ENCODE measurements around the gene CCDC138. TPM values are rescaled to one million over a fixed set of nuclear protein-coding genes. Genes with fewer than 3 reads are reported as not detected.

CCDC138 gene
- total RNA-seq, 2 experiments from 2014 or later: 14.3 to 15.3 TPM

DNA sequence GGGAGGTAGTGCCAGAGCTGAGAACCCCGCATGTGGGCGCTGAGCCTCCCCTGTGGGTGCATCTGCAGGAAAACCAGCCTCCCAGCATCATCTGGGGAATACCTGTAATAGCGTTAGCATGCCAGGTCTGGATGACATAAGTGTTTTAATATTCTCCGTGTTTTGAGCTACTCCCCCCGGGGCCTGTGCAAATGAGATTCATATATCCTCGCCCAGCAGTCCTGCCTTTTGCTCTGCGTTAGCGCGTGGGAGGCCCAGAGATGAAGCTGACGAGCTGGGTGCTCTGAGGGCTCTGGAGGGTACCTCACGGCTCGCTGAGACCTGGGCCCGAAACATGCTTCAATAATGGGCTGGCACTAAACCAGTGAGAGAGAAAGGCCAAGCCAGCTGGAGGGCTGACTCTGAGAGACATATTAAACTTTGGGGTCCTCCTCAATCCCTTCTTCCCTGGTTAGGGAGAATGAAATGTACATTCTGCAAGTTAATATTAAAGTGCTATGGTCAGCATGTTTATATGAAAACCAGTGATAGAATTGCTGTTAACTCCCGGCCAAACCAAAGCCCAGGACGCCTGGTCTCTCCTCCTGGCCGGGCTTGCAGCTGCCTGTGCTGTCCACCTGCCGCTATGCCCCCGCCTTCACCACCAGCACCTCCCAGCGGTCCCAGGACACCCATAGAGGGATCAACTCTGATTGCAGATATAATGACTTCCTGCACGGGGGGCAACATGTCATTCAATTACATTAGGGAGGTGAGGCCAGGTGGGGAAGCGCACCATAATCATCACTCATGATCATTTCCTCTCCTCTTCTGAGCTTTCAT lies 125.4 kb downstream of the CCDC138 start:
- ATAC-seq (no peak), DNase-seq (no peak)
- ChIA-PET POLR2A (no interaction called here), CTCF (interaction anchor here (0.7 to 1.7 kb wide), 4 partner anchors 17 to 1240 kb away, joined by 3 read pairs; no protein-coding TSS in a partner anchor)
- H3K4me1 Mint-ChIP-seq: peaks cover 3% of the 10 kb centered on the region
- H3K36me3 Mint-ChIP-seq (ENCODE audit: low read depth): peaks cover 2% of the 10 kb centered on the region
- no peaks in the 10 kb centered on the region for H3K9me3 Mint-ChIP-seq (ENCODE audit: low read depth)
- intact Hi-C loops (cut with DNase I, micrococcal nuclease): no loop called here
- no peak overlapping the region for H3K4me3 Mint-ChIP-seq
- no peaks in the 10 kb centered on the region for H3K27me3 Mint-ChIP-seq
- no peak overlapping the region for H3K27ac Mint-ChIP-seq

DNA sequence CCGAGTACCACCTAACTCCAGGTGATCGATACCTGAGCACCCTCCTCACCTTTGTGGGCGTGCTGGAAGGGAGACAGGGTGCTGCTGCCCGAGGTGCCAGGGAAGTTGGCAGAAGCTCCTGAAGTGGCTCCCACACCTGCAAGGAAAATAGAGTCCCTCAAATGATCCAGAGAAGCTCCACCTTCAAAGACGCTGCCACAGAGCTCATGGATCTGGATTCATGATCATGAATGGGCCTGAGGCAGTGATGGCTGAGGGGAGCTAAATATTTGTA lies 126.0 kb downstream of the CCDC138 start:
- ChIA-PET CTCF (interaction anchor here (1.2 to 1.7 kb wide), 2 partner anchors 16 to 18 kb away, joined by 3 read pairs; no protein-coding TSS in a partner anchor), POLR2A (no interaction called here)
- no peak for DNase-seq
- ATAC-seq: no peak
- Mint-ChIP-seq H3K4me3 (no peak overlapping the region), H3K9me3 (ENCODE audit: low read depth) (no peaks in the 10 kb centered on the region), H3K27ac (no peak overlapping the region), H3K27me3 (no peaks in the 10 kb centered on the region), H3K36me3 (ENCODE audit: low read depth) (peaks cover 2% of the 10 kb centered on the region), H3K4me1 (peaks cover 3% of the 10 kb centered on the region)
- intact Hi-C loops (cut with DNase I, micrococcal nuclease): no loop called here

DNA sequence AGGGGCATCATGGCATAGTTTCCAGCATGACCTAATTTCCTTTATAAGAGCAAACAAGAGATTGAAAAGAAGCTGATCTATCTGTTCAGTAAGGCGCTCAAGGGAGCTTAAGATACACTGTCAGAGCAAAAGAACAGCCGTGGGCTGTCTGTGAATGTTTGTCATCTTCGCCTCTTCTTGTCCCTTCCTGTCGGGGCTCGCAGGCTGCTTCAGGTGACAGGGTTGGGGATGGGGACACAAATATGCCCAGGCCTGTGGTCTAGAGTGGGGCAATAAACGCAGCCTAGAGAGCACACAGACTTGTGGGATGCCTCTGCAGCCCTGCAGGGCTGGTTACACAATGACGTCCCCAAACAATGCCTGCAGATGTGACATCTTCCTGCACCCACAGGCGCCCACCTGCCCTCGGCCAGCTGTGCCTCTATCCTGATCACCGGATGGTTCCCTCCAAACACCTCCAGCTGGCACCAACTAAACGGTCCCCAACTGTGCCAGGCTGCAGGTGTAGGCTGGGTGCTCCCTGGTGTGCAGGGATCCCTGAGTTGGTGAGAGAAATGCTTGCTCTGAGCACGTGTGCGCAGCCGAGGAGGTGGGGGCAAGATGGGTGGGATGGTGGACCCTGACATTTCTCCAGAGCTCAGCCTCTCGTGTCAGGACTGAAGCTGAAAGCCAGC lies 129.7 kb downstream of the CCDC138 start:
- CTCF ChIA-PET: interaction anchor here (0.6 to 1.7 kb wide), 4 partner anchors 12 to 72 kb away, joined by 3 to 10 read pairs (median 4); no protein-coding TSS in a partner anchor
- intact Hi-C loops (cut with DNase I, micrococcal nuclease): no loop called here
- Mint-ChIP-seq H3K9me3 (ENCODE audit: low read depth) (no peaks in the 10 kb centered on the region), H3K4me1 (peaks cover 3% of the 10 kb centered on the region), H3K27ac (no peak overlapping the region), H3K4me3 (no peak overlapping the region), H3K36me3 (ENCODE audit: low read depth) (peaks cover under 1% of the 10 kb centered on the region), H3K27me3 (no peaks in the 10 kb centered on the region)
- POLR2A ChIA-PET: no interaction called here
- ATAC-seq: no peak
- no peak for DNase-seq

DNA sequence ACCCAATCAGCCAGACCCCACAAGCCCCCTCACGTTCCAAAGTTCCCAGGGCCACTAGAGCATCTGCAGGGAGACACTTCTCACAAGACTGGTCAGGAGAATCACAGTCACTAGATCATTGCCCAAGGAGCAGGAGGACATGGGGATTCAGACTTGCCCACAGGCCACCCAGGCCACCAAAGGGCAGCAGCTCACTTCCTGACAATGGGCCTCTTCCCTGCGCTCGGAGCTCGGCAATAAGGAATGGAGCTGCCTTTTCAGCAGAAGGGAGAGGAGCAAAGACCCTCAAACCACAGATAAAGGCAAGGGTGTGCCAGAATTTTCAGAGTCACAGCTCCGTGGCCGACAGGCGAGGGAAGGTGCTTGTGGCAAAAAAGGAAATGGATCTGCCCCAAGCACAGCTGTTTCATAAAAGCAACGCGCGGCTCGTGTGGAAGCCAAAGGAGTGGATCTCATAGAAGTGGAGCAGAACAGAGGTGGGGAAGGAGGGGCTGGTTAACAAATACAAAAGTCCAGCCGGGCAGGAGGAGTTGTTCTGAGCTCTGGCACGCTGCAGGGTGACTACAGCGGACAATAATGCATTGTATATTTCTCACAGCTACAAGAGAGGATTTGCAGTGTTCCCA lies 130.3 kb downstream of the CCDC138 start:
- no peaks in the 10 kb centered on the region for H3K36me3 Mint-ChIP-seq (ENCODE audit: low read depth)
- no peak overlapping the region for H3K4me3 Mint-ChIP-seq
- no peaks in the 10 kb centered on the region for H3K27me3 Mint-ChIP-seq
- ChIA-PET POLR2A (no interaction called here), CTCF (interaction anchor here (0.9 to 1.7 kb wide), 2 partner anchors 12 to 72 kb away, joined by 4 to 10 read pairs; no protein-coding TSS in a partner anchor)
- DNase-seq (no peak), ATAC-seq (no peak)
- no peaks in the 10 kb centered on the region for H3K9me3 Mint-ChIP-seq (ENCODE audit: low read depth)
- H3K27ac Mint-ChIP-seq: no peak overlapping the region
- intact Hi-C loops (cut with DNase I, micrococcal nuclease): no loop called here
- H3K4me1 Mint-ChIP-seq: peaks cover 3% of the 10 kb centered on the region

DNA sequence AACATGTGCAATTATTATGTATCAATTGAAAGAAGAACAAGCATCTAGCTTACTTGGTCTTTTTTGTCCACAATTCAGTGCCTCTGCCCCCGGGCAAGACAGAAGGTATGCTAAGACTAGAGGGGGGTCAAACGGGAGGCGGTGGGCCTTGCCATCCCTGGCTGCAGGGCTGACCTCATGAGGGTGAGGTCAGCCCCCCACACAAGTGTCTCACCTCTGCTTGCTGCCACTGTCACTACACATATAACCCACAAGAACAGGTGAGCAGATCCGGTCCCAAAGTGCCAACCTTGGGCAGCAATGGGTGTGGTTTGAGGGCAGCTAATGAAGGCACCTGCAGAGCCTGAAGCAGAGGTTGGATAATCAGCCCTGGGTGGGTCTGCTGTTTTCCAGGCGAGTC lies 131.0 kb downstream of the CCDC138 start:
- Mint-ChIP-seq H3K27me3 (no peaks in the 10 kb centered on the region), H3K27ac (no peak overlapping the region), H3K9me3 (ENCODE audit: low read depth) (no peaks in the 10 kb centered on the region), H3K4me1 (peaks cover 3% of the 10 kb centered on the region), H3K4me3 (no peak overlapping the region), H3K36me3 (ENCODE audit: low read depth) (no peaks in the 10 kb centered on the region)
- DNase-seq: no peak
- intact Hi-C loops (cut with DNase I, micrococcal nuclease): no loop called here
- ChIA-PET CTCF (no interaction called here), POLR2A (no interaction called here)
- ATAC-seq: no peak

DNA sequence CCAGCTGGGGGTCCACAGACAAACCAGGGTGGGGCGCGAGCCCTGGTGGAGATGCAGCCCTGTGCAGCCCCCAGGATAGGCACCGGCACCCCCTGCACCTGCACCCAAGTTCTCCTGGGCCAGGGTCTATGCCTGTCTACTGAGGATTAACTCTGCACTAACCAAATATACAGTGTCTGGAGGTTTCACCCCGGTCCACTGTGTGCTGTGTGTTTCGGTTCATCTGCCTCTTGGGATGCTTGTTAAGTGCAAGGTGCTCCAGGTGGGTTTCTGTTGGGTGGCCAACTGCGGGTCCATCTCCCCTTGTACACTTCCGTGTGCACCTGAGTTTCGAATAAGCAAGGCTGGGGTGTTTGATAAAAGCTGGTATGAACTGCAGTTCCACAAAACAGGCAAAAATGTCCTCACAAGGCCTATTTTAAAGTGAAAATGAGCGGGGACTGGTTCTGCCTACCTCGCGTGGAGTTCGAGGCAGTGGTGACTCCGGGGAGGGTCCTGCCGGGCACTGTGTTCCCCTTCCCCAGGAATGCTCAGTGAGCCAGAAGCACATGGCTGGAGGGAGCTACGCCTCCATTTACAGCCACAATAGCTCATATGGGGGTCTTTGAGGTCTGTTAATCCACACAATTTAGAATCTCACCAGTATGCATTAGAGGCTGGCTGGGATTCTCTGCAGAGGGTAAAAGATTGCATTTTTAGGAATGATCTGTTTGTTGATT lies 131.7 kb downstream of the CCDC138 start:
- DNase-seq: no peak
- ATAC-seq: no peak
- Mint-ChIP-seq H3K9me3 (ENCODE audit: low read depth) (no peaks in the 10 kb centered on the region), H3K4me1 (peaks cover 3% of the 10 kb centered on the region), H3K27ac (no peak overlapping the region), H3K36me3 (ENCODE audit: low read depth) (no peaks in the 10 kb centered on the region), H3K27me3 (no peaks in the 10 kb centered on the region), H3K4me3 (no peak overlapping the region)
- intact Hi-C loops (cut with DNase I, micrococcal nuclease): no loop called here
- ChIA-PET POLR2A (no interaction called here), CTCF (interaction anchor here (1.8 kb wide), 1 partner anchor 9 kb away, joined by 5 read pairs; no protein-coding TSS in a partner anchor)

DNA sequence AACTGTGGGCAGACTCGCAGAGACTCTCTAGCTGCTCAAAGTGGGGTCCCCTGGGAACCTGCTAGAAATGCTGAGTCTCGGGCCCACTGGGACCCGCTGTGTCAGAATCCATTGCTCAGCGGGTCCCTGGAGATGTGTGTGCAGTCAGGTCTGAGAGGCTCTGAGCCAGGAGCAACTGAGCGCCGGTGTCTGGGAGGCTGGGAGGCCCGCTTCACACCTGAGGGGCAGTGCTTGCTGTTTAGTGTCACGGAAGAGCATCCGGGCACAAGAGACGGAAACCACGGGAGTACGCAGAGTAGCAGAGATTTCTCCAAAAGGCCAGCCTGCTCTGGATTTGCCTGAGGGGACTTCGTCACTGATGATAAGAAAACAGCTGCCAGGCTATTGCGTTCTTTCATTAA lies 132.4 kb downstream of the CCDC138 start:
- ChIA-PET POLR2A (no interaction called here), CTCF (interaction anchor here (1.8 kb wide), 1 partner anchor 9 kb away, joined by 5 read pairs; no protein-coding TSS in a partner anchor)
- Mint-ChIP-seq H3K36me3 (ENCODE audit: low read depth) (no peaks in the 10 kb centered on the region), H3K27me3 (no peaks in the 10 kb centered on the region), H3K9me3 (ENCODE audit: low read depth) (no peaks in the 10 kb centered on the region), H3K4me1 (peaks cover 3% of the 10 kb centered on the region), H3K27ac (no peak overlapping the region), H3K4me3 (no peak overlapping the region)
- no peak for ATAC-seq
- DNase-seq: no peak
- intact Hi-C loops (cut with DNase I, micrococcal nuclease): no loop called here

DNA sequence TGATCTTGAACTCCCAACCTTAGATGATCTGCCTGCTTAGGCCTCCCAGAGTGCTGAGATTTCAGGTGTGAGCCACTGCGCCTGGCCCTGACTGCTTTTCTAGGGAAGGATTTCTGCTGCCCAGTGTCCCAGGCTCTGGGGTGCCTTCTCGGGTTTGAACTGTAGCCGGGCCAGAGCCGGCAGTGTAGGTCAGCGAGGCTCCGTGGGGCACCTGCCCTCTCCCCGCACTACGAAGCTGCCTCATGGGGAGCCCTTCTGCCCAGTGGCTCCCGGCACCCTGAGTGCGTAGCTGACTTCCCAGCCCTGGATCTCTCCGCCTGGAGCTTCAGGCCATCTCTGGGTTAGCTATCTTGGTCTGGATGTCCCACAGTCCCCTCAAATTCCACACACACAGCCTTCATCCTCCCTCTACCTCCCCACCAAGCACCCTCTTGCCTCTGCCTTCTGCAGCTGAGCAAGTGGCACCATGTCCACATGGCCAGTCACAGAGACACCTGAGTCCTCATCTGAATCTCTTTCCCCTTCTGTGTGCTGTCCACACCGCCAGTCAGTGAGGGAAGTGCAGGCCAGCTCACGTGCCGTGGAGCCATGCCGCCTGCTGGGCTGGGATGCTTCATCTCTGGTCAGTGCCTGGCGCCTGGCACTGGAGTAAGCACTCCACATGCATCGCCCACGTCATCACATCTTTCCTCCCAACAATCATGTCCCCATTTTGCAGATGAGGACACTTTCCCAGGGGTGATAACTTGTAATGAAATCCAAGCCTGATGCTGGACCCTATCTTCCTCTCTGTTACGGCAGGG lies 133.2 kb downstream of the CCDC138 start:
- H3K4me1 Mint-ChIP-seq: no peaks in the 10 kb centered on the region
- intact Hi-C loops (cut with DNase I, micrococcal nuclease): no loop called here
- no peak for DNase-seq
- H3K27me3 Mint-ChIP-seq: no peaks in the 10 kb centered on the region
- no peaks in the 10 kb centered on the region for H3K36me3 Mint-ChIP-seq (ENCODE audit: low read depth)
- no peak for ATAC-seq
- H3K9me3 Mint-ChIP-seq (ENCODE audit: low read depth): no peaks in the 10 kb centered on the region
- no peak overlapping the region for H3K4me3 Mint-ChIP-seq
- ChIA-PET CTCF (interaction anchor here (1.8 kb wide), 1 partner anchor 8 kb away, joined by 5 read pairs; no protein-coding TSS in a partner anchor), POLR2A (no interaction called here)
- H3K27ac Mint-ChIP-seq: no peak overlapping the region

DNA sequence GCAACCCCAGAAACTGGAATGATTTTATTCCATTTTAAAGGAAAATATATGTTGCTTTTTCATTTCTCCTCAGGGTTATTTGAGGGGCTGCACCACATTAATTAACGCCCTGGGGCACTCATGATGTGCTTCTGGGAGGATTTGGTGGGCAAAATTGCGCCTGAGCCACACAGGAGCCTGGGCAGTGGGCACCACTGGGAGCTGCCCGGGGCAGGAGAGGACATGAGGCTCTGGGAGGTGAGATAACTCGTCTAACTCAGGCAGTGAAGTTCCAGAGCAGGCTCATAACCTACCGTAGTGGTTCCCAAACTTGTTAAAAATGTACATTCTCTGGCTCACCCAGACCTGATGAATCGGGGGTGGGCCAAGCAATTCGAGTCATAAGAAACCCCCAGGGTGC lies 134.1 kb downstream of the CCDC138 start:
- no peaks in the 10 kb centered on the region for H3K4me1 Mint-ChIP-seq
- H3K9me3 Mint-ChIP-seq (ENCODE audit: low read depth): no peaks in the 10 kb centered on the region
- H3K36me3 Mint-ChIP-seq (ENCODE audit: low read depth): no peaks in the 10 kb centered on the region
- H3K4me3 Mint-ChIP-seq: no peak overlapping the region
- ChIA-PET POLR2A (no interaction called here), CTCF (no interaction called here)
- ATAC-seq (no peak), DNase-seq (no peak)
- intact Hi-C loops (cut with DNase I, micrococcal nuclease): no loop called here
- H3K27ac Mint-ChIP-seq: no peak overlapping the region
- no peaks in the 10 kb centered on the region for H3K27me3 Mint-ChIP-seq

DNA sequence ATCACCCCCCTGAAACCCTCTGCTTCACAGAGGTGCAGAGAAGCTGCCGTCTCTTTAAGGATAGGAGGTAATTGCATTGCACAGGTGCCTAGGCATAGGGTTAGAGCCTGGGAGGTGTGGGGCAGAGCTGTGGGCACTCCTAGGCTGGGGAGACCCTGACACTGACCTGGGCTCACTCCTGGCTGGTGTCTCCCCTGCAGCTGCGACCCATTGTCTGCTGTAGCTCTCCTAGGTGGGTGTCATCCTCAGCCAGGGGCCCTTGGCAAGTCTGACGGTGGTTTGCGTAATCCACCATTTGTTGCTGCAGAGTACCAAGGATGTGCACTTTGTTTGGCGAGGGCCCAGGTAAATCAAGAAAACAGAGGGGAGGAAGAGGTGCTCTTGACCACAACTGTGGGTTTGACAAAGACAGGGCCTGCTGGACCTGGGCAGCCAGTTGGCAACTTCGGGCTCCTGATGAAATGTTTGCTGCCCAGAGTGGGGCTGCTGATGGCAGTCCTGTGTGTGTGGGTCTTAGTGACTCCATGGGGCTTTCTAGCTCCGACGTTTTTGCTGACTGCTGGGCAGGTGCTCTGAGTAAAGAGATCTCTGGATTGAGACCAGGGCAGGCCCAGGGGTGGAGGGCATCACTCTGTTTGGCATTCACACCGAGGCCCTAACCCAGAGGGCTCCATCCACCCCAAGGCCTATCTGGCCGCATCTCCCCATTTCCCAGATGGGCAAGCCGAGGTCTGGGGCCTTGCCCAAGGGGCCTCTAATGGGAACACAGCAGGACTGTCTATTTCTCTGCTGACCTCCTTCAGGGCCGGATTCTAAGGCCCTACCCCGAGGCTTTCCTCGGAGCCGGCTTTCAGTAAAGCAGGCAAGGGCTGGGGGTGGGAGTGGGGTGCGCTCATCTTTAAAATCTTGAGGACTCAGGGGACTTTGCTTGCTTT lies 134.8 kb downstream of the CCDC138 start:
- CTCF ChIA-PET: interaction anchor here (0.5 to 0.6 kb wide), 2 partner anchors 82 to 727 kb away, joined by 3 read pairs; no protein-coding TSS in a partner anchor
- no peak for DNase-seq
- intact Hi-C loops (cut with DNase I, micrococcal nuclease): no loop called here
- Mint-ChIP-seq H3K9me3 (ENCODE audit: low read depth) (no peaks in the 10 kb centered on the region), H3K36me3 (ENCODE audit: low read depth) (no peaks in the 10 kb centered on the region), H3K27me3 (no peaks in the 10 kb centered on the region), H3K4me1 (no peaks in the 10 kb centered on the region), H3K27ac (no peak overlapping the region), H3K4me3 (no peak overlapping the region)
- POLR2A ChIA-PET: no interaction called here
- ATAC-seq: no peak

Measured in activated CD4-positive, alpha-beta T cell treated with anti-CD3 and anti-CD28 coated beads for 36 hours (primary cell).